Osteocyte (in vitro differentiated cells): ENCODE measurements around the gene RASGEF1C. TPM values are rescaled to one million over a fixed set of nuclear protein-coding genes. Genes with fewer than 3 reads are reported as not detected.

Experiments used
- DNase-seq: peaks from one replicate; pipeline ENCODE4 v3.0.0; 2021; ENCODE audit warnings: mixed read lengths; ENCODE audit not compliant: unreplicated experiment; ENCODE audit errors: extremely low spot score
- H3K27ac Mint-ChIP-seq: one replicate; pipeline ENCODE4 v1.8.0; 2021; ENCODE audit warnings: mild to moderate bottlenecking, mixed read lengths; ENCODE audit not compliant: unreplicated experiment
- H3K27me3 Mint-ChIP-seq: one replicate; pipeline ENCODE4 v1.8.0; 2021; ENCODE audit warnings: mixed read lengths; ENCODE audit not compliant: unreplicated experiment
- H3K36me3 Mint-ChIP-seq: one replicate; pipeline ENCODE4 v1.8.0; 2021; ENCODE audit warnings: mixed read lengths; ENCODE audit not compliant: unreplicated experiment
- H3K4me1 Mint-ChIP-seq: one replicate; pipeline ENCODE4 v1.8.0; 2021; ENCODE audit warnings: mixed read lengths; ENCODE audit not compliant: unreplicated experiment
- H3K4me3 Mint-ChIP-seq: one replicate; pipeline ENCODE4 v1.8.0; 2021; ENCODE audit warnings: mild to moderate bottlenecking, moderate library complexity, mixed read lengths; ENCODE audit not compliant: unreplicated experiment
- H3K9me3 Mint-ChIP-seq: one replicate; pipeline ENCODE4 v1.8.0; 2021; ENCODE audit warnings: mixed read lengths; ENCODE audit not compliant: unreplicated experiment
- CTCF ChIP-seq: fragments of 200-600 bp; sonication (generic); IDR thresholded peaks from 2 replicates; pipeline ENCODE4 v1.5.0; 2021; ENCODE audit warnings: antibody characterized with exemption, mild to moderate bottlenecking, moderate library complexity
- total RNA-seq: library from RNA; stranded (reverse); gene quantifications from 2 replicates; pipeline ENCODE4 v1.2.1, GENCODE V29; 2021

RASGEF1C gene
- total RNA-seq, 1 donor from 2014 or later: not detected

GRCh38 chr5:180102636-180103035 lies 106.4 kb downstream of the RASGEF1C start:
- DNase-seq: no peak

GRCh38 chr5:180101451-180102105 lies 107.4 kb downstream of the RASGEF1C start:
- H3K36me3 Mint-ChIP-seq: no peaks in the 10 kb centered on the region
- H3K27ac Mint-ChIP-seq: no peak overlapping the region
- DNase-seq: no peak
- TF ChIP-seq CTCF: no peak
- no peak overlapping the region for H3K4me3 Mint-ChIP-seq
- H3K27me3 Mint-ChIP-seq: peaks cover 6% of the 10 kb centered on the region
- no peaks in the 10 kb centered on the region for H3K4me1 Mint-ChIP-seq
- peaks cover 5% of the 10 kb centered on the region for H3K9me3 Mint-ChIP-seq

More at GRCh38 chr5:180102636-180103035, 106.4 kb downstream of the RASGEF1C start:
- H3K27me3 Mint-ChIP-seq: peaks cover 6% of the 10 kb centered on the region
- no peaks in the 10 kb centered on the region for H3K4me1 Mint-ChIP-seq
- H3K4me3 Mint-ChIP-seq: no peak overlapping the region
- peaks cover 10% of the 10 kb centered on the region for H3K9me3 Mint-ChIP-seq
- H3K36me3 Mint-ChIP-seq: no peaks in the 10 kb centered on the region
- TF ChIP-seq CTCF: no peak
- no peak overlapping the region for H3K27ac Mint-ChIP-seq

- Mint-ChIP-seq H3K4me1 (no peaks in the 10 kb centered on the region), H3K9me3 (no peaks in the 10 kb centered on the region), H3K4me3 (no peak overlapping the region), H3K27ac (no peak overlapping the region), H3K36me3 (no peaks in the 10 kb centered on the region), H3K27me3 (peaks cover 6% of the 10 kb centered on the region)
- no peak for DNase-seq
- TF ChIP-seq CTCF: no peak
These were observed 108.2 kb downstream of the RASGEF1C start for GRCh38 chr5:180100621-180101450.

- DNase-seq: no peak
These were observed 109.0 kb downstream of the RASGEF1C start for GRCh38 chr5:180099733-180100611.

More at GRCh38 chr5:180099733-180100611, 109.0 kb downstream of the RASGEF1C start:
- Mint-ChIP-seq H3K4me3 (no peak overlapping the region), H3K9me3 (no peaks in the 10 kb centered on the region), H3K36me3 (no peaks in the 10 kb centered on the region), H3K27me3 (peaks cover 13% of the 10 kb centered on the region), H3K4me1 (no peaks in the 10 kb centered on the region), H3K27ac (no peak overlapping the region)
- TF ChIP-seq CTCF: no peak
